Right lung (tissue), 5 donors: Measurements from ENCODE around the gene FAXDC2. TPM values are rescaled to one million over a fixed set of nuclear protein-coding genes. Genes with fewer than 3 reads are reported as not detected.

ENCODE experiments used
- polyA plus RNA-seq, 5 donors: library from polyadenylated mRNA; unstranded; fragments of 120-200 nt; gene quantifications; one replicate each; pipeline versions ENCODE4 v1.2.1 to v1.2.3, GENCODE V29; 2013; ENCODE audit warnings: inconsistent platforms in 1 of 5, low replicate concordance in 1 of 5; ENCODE audit not compliant: insufficient read length in 5 of 5, insufficient read depth in 1 of 5

FAXDC2 gene
- polyA plus RNA-seq, 5 donors = 27.9 to 53.8 (median 36.9) TPM

Other genes starting within 250 kb of the FAXDC2 start
- gene LARP1, start 95.2 kb downstream of the FAXDC2 start, polyA plus RNA-seq = 100 to 1,000 TPM in 1 of 5 donors, 10 to 100 TPM in 4; 80.8 to 109 (median 94.6) TPM
- gene CNOT8, start 8.0 kb upstream of the FAXDC2 start, polyA plus RNA-seq = 10 to 100 TPM; 74.5 to 97.8 (median 89.9) TPM
- gene GEMIN5, start 87.6 kb upstream of the FAXDC2 start, polyA plus RNA-seq = 10 to 100 TPM; 17.5 to 24.5 (median 21.8) TPM
- gene MRPL22, start 90.5 kb upstream of the FAXDC2 start, polyA plus RNA-seq = 10 to 100 TPM; 40.4 to 50.8 (median 47.3) TPM
- gene KIF4B, start 163.2 kb upstream of the FAXDC2 start, polyA plus RNA-seq = under 1 TPM; 0.13 to 0.42 (median 0.24) TPM